ENCODE measurements around the gene CBLB. TPM values are rescaled to one million over a fixed set of nuclear protein-coding genes. Genes with fewer than 3 reads are reported as not detected.

CBLB gene
- polyA plus RNA-seq, 1 experiment = 24.7 TPM

DNA sequence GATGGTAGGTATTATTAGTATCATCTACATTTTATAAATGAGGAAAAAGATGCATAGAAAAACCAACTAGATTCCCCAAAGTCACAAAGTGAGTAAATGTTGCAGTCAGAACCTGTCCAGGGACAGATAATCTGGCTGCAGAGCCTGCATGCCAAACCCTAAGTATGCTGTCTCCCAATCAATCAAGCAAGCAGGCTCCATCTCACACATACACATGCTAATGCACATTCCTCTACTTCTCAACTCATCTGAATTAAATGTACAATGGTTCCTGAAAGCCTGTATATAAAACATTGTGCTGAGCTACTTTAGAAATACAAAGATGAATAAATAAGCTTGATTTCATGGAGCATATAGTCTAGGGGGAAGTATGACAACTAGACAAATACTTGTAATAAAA lies 101.0 kb downstream of the CBLB start:
- no peak overlapping the region for H3K4me3 ChIP-seq (ENCODE audit: low read depth, low read length)
- H3K27ac ChIP-seq (ENCODE audit: low read depth, low read length) = no peak overlapping the region
- ChIA-PET POLR2A (no interaction called here), CTCF (no interaction called here)
- no peaks in the 10 kb centered on the region for H3K27me3 ChIP-seq (ENCODE audit: control insufficient read depth, insufficient read depth, low read length)
- TF ChIP-seq, protein P1, sequence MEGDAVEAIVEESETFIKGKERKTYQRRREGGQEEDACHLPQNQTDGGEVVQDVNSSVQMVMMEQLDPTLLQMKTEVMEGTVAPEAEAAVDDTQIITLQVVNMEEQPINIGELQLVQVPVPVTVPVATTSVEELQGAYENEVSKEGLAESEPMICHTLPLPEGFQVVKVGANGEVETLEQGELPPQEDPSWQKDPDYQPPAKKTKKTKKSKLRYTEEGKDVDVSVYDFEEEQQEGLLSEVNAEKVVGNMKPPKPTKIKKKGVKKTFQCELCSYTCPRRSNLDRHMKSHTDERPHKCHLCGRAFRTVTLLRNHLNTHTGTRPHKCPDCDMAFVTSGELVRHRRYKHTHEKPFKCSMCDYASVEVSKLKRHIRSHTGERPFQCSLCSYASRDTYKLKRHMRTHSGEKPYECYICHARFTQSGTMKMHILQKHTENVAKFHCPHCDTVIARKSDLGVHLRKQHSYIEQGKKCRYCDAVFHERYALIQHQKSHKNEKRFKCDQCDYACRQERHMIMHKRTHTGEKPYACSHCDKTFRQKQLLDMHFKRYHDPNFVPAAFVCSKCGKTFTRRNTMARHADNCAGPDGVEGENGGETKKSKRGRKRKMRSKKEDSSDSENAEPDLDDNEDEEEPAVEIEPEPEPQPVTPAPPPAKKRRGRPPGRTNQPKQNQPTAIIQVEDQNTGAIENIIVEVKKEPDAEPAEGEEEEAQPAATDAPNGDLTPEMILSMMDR (IDR thresholded peaks at IDR 0.05; ENCODE audit: low read depth, low read length) = no peak
- no peak for DNase-seq (ENCODE audit: low read depth, low spot score)
- peaks cover 2% of the 10 kb centered on the region for H3K9me3 ChIP-seq (ENCODE audit: control insufficient read depth, insufficient read depth, low read length)

DNA sequence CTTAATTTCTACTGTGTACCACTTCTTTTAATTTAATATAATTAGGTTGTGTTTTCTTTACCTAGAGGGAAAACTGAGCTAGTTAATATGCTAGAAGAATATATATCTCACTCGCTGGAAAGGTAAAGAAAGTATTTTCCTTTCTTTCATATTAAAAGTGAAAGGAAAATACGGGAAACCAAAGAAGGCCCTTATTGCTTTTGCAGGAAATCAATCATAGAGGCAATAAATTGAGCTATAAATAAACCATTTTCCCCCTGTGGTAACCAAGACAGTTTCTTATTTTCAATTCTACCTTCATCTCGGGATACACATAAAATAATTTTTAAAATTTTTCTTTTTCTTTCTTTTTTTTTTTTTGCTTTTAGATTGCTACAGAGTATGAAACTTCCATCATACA lies 101.6 kb downstream of the CBLB start:
- POLR2A ChIA-PET = no interaction called here

DNA sequence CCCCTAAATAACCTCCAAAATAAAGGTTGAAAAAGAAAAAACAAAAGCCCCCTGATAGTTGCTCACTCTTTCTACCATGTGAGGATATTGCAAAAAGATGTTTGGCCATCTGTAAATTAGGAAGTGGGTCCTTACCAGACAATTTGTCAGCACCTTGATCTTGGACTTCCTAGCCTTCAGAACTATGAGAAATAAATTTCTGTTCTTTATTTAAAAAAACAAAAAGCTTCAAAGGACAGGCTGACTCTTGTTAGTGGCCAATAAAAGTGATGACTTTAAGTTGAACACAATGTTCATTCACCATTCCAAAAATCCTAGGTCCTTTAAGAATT lies 103.5 kb downstream of the CBLB start:
- H3K27me3 ChIP-seq (ENCODE audit: control insufficient read depth, insufficient read depth, low read length) = no peaks in the 10 kb centered on the region
- H3K27ac ChIP-seq (ENCODE audit: low read depth, low read length) = no peak overlapping the region
- no peak for DNase-seq (ENCODE audit: low read depth, low spot score)
- ChIA-PET CTCF (no interaction called here), POLR2A (no interaction called here)
- H3K4me3 ChIP-seq (ENCODE audit: low read depth, low read length) = no peak overlapping the region
- peaks cover 9% of the 10 kb centered on the region for H3K9me3 ChIP-seq (ENCODE audit: control insufficient read depth, insufficient read depth, low read length)
- TF ChIP-seq, protein P1 (IDR thresholded peaks at IDR 0.05; ENCODE audit: low read depth, low read length) = no peak

More for the DNA sequence above, 101.6 kb downstream of the CBLB start:
- no peak overlapping the region for H3K4me3 ChIP-seq (ENCODE audit: low read depth, low read length)
- TF ChIP-seq, protein P1 (IDR thresholded peaks at IDR 0.05; ENCODE audit: low read depth, low read length) = no peak
- DNase-seq (ENCODE audit: low read depth, low spot score) = no peak
- no peak overlapping the region for H3K27ac ChIP-seq (ENCODE audit: low read depth, low read length)
- CTCF ChIA-PET = no interaction called here
- H3K9me3 ChIP-seq (ENCODE audit: control insufficient read depth, insufficient read depth, low read length) = peaks cover 8% of the 10 kb centered on the region
- H3K27me3 ChIP-seq (ENCODE audit: control insufficient read depth, insufficient read depth, low read length) = no peaks in the 10 kb centered on the region

DNA sequence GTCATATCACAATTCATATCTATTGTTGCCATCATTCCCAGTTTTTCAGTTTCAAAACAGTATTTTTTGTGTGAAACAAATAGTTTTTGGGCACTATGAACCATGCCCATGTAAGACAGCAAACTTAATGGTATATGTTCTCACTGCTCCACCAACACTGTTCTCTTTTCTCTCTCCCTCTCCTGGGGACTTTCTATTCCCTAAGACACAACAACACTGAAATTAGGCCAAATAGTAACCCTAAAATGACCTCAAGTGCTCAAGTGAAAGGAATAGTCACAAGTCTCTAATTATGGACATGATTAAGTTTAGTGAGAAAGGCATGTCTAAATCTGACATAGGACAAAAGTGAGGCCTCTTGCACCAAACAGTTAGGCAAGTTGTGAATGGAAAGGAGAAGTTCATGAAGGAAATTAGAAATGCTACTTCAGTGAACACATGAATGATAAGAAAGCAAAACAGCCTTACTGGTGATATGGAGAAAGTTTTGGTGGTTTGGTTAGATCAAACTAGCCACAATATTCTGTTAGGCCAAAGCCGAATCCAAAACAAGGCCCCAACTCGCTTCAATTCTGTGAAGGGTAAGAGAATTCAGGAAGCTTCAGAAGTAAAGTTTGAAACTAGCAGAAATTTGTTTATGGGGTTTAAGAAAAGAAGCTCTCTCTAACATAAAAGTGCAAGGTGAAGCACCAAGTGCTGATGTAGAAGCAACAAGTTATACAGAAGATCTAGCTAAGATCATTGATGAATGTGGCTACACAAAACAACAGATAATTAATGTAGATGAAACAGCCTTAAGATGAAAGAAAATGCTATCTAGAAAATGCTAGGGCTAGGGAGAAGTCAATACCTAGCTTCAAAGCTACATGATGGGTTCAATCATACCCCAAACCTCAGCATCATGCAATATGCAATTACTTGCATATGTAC lies 104.2 kb downstream of the CBLB start:
- ChIA-PET POLR2A (no interaction called here), CTCF (no interaction called here)
- Histone ChIP-seq H3K27me3 (ENCODE audit: control insufficient read depth, insufficient read depth, low read length) (no peaks in the 10 kb centered on the region), H3K4me3 (ENCODE audit: low read depth, low read length) (no peak overlapping the region), H3K27ac (ENCODE audit: low read depth, low read length) (no peak overlapping the region), H3K9me3 (ENCODE audit: control insufficient read depth, insufficient read depth, low read length) (peaks cover 11% of the 10 kb centered on the region)
- no peak for DNase-seq (ENCODE audit: low read depth, low spot score)
- TF ChIP-seq, protein P1 (IDR thresholded peaks at IDR 0.05; ENCODE audit: low read depth, low read length) = no peak

DNA sequence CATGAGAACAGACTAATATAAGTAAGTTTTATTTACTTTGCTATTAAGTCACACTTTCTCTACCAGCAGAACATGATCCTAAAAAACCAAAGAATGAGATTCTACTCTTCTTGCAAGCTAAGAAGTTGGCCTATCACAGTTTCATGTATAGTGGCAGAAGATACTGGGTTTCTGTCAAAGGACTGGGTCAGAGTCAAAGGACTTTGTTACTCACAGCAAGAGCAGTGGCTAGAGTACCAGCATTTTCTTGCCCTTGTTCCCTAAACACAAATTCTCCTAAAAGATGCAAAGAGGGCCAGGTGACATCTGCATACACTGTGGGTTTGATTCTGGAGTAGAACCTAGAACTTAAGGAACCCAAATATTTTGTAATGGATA lies 105.2 kb downstream of the CBLB start:
- Histone ChIP-seq H3K4me3 (ENCODE audit: low read depth, low read length) (no peak overlapping the region), H3K9me3 (ENCODE audit: control insufficient read depth, insufficient read depth, low read length) (peaks cover 21% of the 10 kb centered on the region), H3K27ac (ENCODE audit: low read depth, low read length) (no peak overlapping the region), H3K27me3 (ENCODE audit: control insufficient read depth, insufficient read depth, low read length) (no peaks in the 10 kb centered on the region)
- ChIA-PET CTCF (no interaction called here), POLR2A (no interaction called here)
- TF ChIP-seq, protein P1 (IDR thresholded peaks at IDR 0.05; ENCODE audit: low read depth, low read length) = no peak
- no peak for DNase-seq (ENCODE audit: low read depth, low spot score)

All from AG04450 (cell line).